Measurements from ENCODE around the gene ARID1B. TPM values are rescaled to one million over a fixed set of nuclear protein-coding genes. Genes with fewer than 3 reads are reported as not detected.

The ARID1B gene
- total RNA-seq, 1 experiment from 2014 or later = 35.6 TPM

GRCh38 chr6:157035546-157035945 lies 258.4 kb downstream of the ARID1B start:
- POLR2A ChIA-PET = no interaction called here
- intact Hi-C loops (cut with micrococcal nuclease) = no loop called here
- no peak overlapping the region for H3K9ac ChIP-seq (ENCODE audit: low read length)
- H3K27me3 ChIP-seq (ENCODE audit: insufficient read depth, low read length) = no peaks in the 10 kb centered on the region
- BruUV-seq (replicated peaks) = no TSS peak
- no peak overlapping the region for H3K4me2 ChIP-seq (ENCODE audit: low read length)
- no peak overlapping the region for H3K4me3 ChIP-seq (replicated peaks in 1 of 2; ENCODE audit: low read depth in 1 of 2, low read length in 2 of 2)
- H3K27ac ChIP-seq (ENCODE audit: low read depth, low read length) = no peak overlapping the region
- H3K4me1 ChIP-seq (ENCODE audit: control insufficient read depth in 1 of 2, insufficient read depth in 2 of 2, low read length in 2 of 2) = 0 out of 4 replicates have a peak, but pooled peaks cover 0 to 3% of the 10 kb centered on the region in 2 experiments
- no peaks in the 10 kb centered on the region for H3K9me3 ChIP-seq (ENCODE audit: control insufficient read depth in 1 of 2, insufficient read depth in 1 of 2, low read depth in 1 of 2, low read length in 2 of 2)
- ATAC-seq (no peak), DNase-seq (ENCODE audit: low read depth, low spot score) (no peak)
- CTCF ChIA-PET = interaction anchor here (1.0 to 3.7 kb wide), 2 partner anchors 10 kb away, joined by 4 to 24 read pairs; no protein-coding TSS in a partner anchor
- TF ChIP-seq YY1 (IDR thresholded peaks at IDR 0.05; ENCODE audit: extremely low read depth, insufficient replicate concordance, low read depth, low read length) = no peak
- no peak for TF ChIP-seq REST (IDR thresholded peaks at IDR 0.05; ENCODE audit: low read depth)
- TF ChIP-seq EZH2phosphoT487 (IDR thresholded peaks at IDR 0.05; ENCODE audit: borderline replicate concordance) = no peak
- no peak for TF ChIP-seq POLR2A (IDR thresholded peaks at IDR 0.05; ENCODE audit: borderline replicate concordance, extremely low read depth, insufficient read depth, insufficient read length)
- no peak for TF ChIP-seq ELF1 (IDR thresholded peaks at IDR 0.05; ENCODE audit: borderline replicate concordance, low read depth)
- TF ChIP-seq SIN3A (IDR thresholded peaks at IDR 0.05; ENCODE audit: low read depth) = no peak
- TF ChIP-seq ZFX (IDR thresholded peaks at IDR 0.05) = no peak
- TF ChIP-seq CEBPB (IDR thresholded peaks at IDR 0.05; ENCODE audit: low read depth) = no peak
- TF ChIP-seq SP1 (IDR thresholded peaks at IDR 0.05; ENCODE audit: low read depth) = no peak
- TF ChIP-seq MAX (IDR thresholded peaks at IDR 0.05) = no peak
- TF ChIP-seq SRF (IDR thresholded peaks at IDR 0.05; ENCODE audit: low read depth) = no peak
- no peak for TF ChIP-seq RAD21 (IDR thresholded peaks at IDR 0.05; ENCODE audit: low read depth)
- no peak for TF ChIP-seq FOSL1 (IDR thresholded peaks at IDR 0.05; ENCODE audit: low read depth)
- no peak for TF ChIP-seq TCF7L2 (IDR thresholded peaks at IDR 0.05; ENCODE audit: borderline replicate concordance, extremely low read depth, insufficient read depth, insufficient read length)
- TF ChIP-seq, protein P1, sequence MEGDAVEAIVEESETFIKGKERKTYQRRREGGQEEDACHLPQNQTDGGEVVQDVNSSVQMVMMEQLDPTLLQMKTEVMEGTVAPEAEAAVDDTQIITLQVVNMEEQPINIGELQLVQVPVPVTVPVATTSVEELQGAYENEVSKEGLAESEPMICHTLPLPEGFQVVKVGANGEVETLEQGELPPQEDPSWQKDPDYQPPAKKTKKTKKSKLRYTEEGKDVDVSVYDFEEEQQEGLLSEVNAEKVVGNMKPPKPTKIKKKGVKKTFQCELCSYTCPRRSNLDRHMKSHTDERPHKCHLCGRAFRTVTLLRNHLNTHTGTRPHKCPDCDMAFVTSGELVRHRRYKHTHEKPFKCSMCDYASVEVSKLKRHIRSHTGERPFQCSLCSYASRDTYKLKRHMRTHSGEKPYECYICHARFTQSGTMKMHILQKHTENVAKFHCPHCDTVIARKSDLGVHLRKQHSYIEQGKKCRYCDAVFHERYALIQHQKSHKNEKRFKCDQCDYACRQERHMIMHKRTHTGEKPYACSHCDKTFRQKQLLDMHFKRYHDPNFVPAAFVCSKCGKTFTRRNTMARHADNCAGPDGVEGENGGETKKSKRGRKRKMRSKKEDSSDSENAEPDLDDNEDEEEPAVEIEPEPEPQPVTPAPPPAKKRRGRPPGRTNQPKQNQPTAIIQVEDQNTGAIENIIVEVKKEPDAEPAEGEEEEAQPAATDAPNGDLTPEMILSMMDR (IDR thresholded peaks at IDR 0.05 in 2 of 3, conservative IDR thresholded peaks at IDR 0.05 in 1 of 3; ENCODE audit: borderline replicate concordance in 1 of 3, insufficient read depth in 1 of 3, low read depth in 2 of 3, low read length in 2 of 3) = no peak
- TF ChIP-seq ZBTB33 (IDR thresholded peaks at IDR 0.05; ENCODE audit: extremely low read depth, insufficient replicate concordance, low read length) = no peak
- TF ChIP-seq EZH2 (IDR thresholded peaks at IDR 0.05) = no peak
- TF ChIP-seq ZNF274 (IDR thresholded peaks at IDR 0.05; ENCODE audit: low read depth, low read length) = no peak
- no peak overlapping the region for H2AFZ ChIP-seq (ENCODE audit: low read depth, low read length, poor library complexity, severe bottlenecking)
- no peaks in the 10 kb centered on the region for H4K20me1 ChIP-seq (ENCODE audit: insufficient read depth)
- no peaks in the 10 kb centered on the region for H3K9me2 ChIP-seq (ENCODE audit: insufficient read depth)
- H3K36me3 ChIP-seq (ENCODE audit: control insufficient read depth in 1 of 2, insufficient read depth in 2 of 2, low read length in 2 of 2) = no peaks in the 10 kb centered on the region
- H3K79me2 ChIP-seq (ENCODE audit: insufficient read depth, low read length) = 0 out of 2 replicates have a peak, but pooled peaks cover 5% of the 10 kb centered on the region
- RAD21 ChIA-PET (ENCODE audit: low non-redundant PET in 1 of 2, low total read pairs in 2 of 2, uncharacterized antibody in 2 of 2, unreplicated experiment in 2 of 2) = no interaction called here
